D341Med (cell line): ENCODE results near the gene ACSF2.
"Not testable (repeated sequence)": the region's sequence is repeated elsewhere in the genome, so short reads cannot be mapped to it uniquely, and the experiment has no call there.

ENCODE experiments used
- DNase-seq: peaks from one replicate; pipeline ENCODE4 v3.0.0; 2012; ENCODE audit warnings: low spot score

ACSF2 gene

DNA sequence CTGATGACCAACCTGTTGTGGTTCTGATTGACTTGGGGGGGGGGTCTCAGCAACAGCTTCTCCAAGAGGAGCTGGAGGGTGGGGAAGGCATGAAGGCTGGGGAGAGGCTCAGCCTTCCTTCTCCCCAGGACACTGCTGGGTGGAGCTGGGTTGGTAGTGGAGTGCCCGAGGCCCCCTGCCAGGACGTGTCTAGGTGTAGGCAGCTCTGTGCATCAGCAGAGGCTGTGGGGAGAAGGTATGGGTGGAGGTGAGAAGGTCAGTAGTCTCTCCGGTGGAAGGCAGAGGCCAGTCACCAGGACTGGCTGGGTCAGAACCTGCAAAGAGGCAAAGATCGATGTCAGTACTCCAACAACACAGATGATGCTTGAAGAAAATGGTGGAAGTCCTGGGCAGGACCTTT, 38.7 kb downstream of the ACSF2 start:
- no peak for DNase-seq

- DNase-seq = no peak
Observed at GRCh38 chr17:50465171-50465570, 39.2 kb downstream of the ACSF2 start.

GRCh38 chr17:50465635-50466034, 39.6 kb downstream of the ACSF2 start:
- DNase-seq = no peak

DNA sequence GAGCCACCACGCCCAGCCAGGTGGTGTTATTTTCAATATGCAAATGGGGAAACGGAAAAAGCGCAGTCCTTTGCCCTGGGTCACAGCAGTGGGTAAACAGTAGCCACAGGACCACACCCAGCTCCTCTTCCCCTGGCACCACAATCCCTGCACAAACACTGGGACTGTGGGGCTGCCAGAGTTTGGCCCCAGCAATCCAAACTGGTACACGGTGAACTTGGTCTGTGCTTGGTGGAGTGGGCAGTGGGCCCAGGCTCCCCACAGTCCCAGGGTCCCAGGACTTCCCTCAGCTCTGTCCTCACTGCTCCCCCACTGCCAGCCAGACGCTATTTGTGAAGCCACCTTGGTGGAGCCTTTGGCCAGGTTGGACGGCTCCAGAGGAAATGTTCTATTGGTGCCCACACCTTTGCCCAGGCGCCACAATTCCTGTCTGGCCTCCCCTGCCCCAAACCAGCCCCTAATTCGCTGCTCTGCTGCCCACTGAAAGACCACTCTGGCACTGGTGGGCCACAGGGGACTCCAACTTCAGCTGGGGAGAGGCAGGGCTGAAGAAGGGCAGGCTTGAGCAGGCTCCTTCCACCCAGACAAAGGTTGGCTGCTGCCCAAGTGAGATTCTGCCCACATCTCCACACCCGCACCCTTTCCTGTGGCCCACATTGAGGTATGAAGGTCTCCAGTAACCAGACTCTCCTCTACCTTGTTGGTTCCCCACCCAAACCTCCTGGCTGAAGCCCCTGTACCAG, 40.5 kb downstream of the ACSF2 start:
- DNase-seq = no peak

- no peak for DNase-seq
Observed at GRCh38 chr17:50467114-50467854, 41.3 kb downstream of the ACSF2 start.

DNA sequence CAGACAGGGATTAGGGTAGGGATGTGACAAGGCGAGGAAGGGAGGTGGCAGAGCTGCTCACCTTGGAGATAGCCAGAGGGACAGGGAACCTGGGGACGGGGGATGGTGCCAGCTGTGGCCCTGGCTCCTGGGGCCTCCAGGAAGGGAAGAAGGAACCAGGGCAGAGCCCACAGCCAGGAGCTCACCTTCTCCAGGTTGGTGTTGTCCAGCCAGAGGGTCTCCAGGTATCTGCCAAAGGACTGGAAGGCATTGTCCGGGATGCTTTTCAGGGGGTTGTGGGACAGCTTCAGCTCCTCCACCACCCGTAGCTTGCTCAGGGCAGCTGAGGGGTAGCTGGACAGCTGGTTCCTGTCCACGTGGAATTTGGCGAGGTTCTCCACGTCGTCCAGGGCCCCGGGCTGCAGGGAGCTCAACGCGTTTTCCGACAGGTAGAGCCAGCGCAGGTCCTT, 41.9 kb downstream of the ACSF2 start:
- DNase-seq = no peak

DNA sequence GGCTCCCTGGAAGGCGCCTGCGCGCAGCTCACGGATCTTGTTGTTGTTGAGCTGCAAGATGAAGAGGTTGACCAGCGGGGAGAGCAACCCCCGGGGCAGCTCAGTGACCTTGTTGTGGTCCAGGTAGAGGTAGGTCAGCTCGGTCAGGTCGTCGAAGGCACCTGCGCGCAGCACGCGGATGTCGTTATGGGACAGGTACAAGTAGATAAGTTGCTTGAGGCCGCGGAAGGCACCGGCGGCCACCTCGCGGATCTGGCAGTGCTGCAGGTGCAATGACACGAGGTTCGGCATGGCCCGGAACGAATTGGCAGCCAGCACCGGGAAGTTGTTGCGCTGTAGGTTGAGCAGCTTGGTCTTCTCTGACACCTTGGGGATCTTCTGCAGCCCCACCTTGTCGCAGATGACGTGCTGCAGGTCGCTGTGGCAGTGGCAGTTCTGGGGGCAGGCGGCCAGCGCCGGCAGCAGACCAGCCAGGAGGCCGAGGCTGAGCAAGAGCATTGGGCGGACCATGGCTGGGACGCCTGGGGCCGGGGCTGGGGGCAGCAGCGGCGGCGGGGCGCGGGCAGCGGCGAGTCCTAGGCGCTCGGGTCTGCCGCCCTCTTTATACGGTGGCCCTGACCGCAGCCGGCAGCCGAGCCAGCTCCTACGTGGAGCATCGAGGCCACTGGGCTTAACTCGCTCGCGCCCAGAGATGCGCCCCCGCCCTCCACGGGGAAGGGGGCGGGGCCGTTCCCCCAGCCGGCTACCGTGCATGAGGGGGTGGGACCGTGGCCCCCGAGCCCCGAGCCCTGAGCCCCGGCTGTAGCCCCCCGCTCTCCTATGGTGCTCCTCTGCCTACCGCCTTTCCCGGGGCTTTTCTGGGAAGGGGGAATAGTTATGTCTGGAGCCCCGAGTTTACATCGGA, 42.5 kb downstream of the ACSF2 start, which contains the start of gene CHAD:
CHAD (minus strand) TSS at position 577 of the 904 bp plus-strand sequence; CDS start at position 510, 67 bp downstream.
- DNase-seq = no peak

GRCh38 chr17:50469208-50469605, 43.2 kb downstream of the ACSF2 start:
- no peak for DNase-seq

GRCh38 chr17:50469671-50470305, 43.8 kb downstream of the ACSF2 start:
- DNase-seq = no peak

GRCh38 chr17:50470426-50470825, 44.4 kb downstream of the ACSF2 start:
- DNase-seq = no peak

GRCh38 chr17:50471009-50471905, 45.2 kb downstream of the ACSF2 start:
- no peak for DNase-seq

- no peak for DNase-seq
Observed at GRCh38 chr17:50472286-50472685, 46.3 kb downstream of the ACSF2 start.

DNA sequence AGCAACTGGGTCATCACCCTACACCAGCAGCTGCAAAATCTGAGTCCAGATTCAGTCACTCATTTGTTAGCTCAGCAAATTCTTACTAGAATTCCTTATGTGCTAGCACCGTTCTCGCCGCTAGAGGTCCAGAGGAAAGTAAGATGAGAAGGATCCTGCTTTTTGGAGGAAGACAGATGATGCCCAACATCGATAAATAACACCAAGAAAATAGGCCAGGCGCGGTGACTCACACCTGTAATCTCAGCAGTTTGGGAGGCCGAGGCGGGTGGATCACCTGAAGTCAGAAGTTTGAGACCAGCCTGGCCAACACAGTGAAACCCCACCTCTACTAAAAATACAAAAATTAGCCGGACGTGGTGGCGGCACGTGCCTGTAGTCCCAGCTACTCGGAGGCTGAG, 46.7 kb downstream of the ACSF2 start:
- not testable (repeated sequence) for DNase-seq

GRCh38 chr17:50473901-50474300, 47.9 kb downstream of the ACSF2 start:
- no peak for DNase-seq

DNA sequence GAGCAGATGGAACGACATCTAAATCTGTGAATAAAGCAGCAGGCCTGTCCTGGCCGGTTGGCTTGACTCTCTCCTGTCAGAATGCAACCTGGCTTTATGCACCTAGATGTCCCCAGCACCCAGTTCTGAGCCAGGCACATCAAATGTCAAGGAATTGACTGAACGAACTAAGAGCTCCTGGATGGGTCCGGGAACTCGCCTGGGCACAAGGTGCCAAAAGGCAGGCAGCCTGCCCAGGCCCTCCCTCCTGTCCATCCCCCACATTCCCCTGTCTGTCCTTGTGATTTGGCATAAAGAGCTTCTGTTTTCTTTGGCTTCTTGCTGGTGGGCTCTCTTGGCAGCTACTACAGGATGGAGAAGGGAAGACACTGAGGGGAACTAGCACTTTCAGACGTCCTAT, 48.5 kb downstream of the ACSF2 start:
- no peak for DNase-seq

DNA sequence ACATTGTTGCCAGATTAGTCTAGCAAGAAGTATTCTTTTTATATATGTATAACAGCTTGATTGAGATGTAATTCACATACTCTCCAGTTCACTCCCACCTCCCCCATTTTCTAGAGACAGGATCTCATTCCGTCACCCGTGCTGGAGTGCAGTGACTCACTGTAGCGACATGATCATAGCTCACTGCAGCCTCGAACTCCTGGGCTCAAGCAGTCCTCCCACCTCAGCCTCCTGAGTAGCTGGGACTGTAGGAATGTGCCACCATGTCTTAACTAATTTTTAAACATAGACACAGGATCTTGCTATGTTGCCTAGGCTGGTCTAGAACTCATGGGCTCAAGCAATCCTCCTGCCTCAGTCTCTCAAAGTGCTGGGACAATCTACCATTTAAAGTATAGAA, 49.3 kb downstream of the ACSF2 start:
- no peak for DNase-seq

DNA sequence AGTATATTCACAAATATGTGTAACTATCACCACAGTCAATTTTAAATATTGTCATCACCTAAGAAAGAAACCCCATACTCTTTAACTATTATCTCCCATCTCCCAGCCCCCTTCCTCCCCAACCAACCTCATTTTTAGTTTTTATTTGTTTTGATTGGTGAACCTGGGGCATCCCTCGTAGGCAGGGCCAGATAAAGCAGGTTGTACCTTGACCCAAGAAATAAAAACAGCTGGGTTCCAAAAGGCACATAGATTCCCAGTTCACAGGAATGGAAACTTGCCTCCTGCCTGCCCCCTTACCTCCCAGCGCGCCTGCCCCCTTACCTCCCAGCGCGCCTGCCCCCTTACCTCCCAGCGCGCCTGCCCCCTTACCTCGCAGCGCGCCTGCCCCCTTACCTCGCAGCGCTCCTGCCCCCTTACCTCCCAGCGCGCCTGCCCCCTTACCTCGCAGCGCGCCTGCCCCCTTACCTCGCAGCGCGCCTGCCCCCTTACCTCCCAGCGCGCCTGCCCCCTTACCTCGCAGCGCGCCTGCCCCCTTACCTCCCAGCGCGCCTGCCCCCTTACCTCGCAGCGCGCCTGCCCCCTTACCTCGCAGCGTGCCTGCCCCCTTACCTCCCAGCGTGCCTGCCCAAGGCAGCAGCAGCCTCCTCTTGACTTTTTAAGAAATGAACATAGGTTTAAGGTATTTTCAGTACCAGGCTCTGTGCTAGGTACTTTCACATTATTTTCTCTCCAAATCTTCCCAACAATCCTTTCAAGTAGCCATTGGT, 49.9 kb downstream of the ACSF2 start:
- not testable (repeated sequence) for DNase-seq

GRCh38 chr17:50476545-50477315, 50.7 kb downstream of the ACSF2 start:
- no peak for DNase-seq

- DNase-seq = no peak
Observed at GRCh38 chr17:50477976-50478375, 52.0 kb downstream of the ACSF2 start.
